HG02981 (cell line): ENCODE measurements around the gene CTSG.
"Not testable (repeated sequence)": the region's sequence is repeated elsewhere in the genome, so short reads cannot be mapped to it uniquely, and the experiment has no call there.

Experiments used
- ATAC-seq: cut with Tn5 transposase; IDR thresholded peaks from one replicate; pipeline ENCODE4 v1.9.1; 2021; ENCODE audit warnings: mild to moderate bottlenecking, moderate library complexity; ENCODE audit not compliant: unreplicated experiment

Gene CTSG

DNA sequence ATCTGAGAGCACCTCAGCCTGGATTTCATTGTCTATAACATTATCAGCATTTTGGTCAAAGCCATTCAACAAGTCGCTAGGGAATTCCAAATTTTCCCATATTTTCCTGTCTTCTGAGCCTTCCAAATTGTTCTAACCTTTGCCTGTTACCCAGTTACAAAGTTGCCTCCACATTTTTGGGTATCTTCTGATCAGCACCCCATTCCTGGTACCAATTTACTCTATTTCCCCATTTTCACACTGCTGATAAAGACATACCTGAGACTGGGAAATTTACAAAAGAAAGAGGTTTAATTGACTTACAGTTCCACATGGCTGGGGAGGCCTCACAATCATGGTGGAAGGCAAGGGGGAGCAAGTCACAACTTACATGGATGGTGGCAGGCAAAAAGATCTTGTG is 27.0 kb downstream of the CTSG start:
- ATAC-seq: not testable (repeated sequence)

DNA sequence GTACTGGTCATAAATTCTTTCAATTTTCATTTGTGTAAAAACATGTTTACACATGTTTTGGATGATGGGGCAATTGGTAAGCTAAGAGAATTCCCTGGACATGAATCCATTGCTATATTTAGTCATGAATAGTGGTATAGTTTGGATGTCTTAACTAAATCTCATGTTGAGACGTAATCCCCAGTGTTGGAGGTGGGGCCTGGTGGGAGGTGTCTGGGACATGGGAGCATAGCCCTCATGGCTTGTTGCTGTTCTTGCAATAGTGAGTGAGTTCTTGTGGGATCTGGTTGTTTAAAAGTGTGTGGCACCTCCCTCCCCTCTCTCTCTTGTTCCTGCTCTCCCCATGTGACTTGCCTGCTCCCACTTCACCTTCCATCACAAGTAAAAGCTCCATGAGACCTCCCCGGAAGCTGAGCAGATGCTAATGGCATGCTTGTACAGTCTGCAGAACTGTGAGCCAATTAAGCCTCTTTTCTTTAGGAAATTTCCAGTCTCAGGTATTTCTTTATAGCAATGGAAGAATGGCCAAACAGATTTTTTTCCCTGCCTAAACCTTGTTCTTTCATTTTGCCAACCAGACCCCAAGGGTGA is 33.6 kb downstream of the CTSG start:
- no peak for ATAC-seq

DNA sequence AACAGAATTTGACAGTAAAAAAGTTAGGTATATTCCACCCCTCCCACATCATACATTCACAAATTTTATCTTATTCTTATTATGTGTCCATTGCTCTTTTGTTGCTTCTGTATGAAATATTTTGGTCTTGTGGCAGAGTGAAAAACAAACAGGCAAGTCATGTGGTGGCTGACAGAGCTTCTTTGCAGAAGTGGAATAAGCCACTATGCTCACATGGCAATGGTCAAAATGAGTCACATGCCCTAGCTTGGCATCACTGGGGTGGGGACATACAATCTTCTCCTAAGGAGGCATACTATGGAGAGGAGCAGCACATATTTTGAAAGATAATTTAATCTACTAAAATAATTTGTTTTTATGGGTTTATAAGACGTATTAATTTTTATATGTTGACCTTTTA is 40.3 kb downstream of the CTSG start:
- ATAC-seq: no peak

DNA sequence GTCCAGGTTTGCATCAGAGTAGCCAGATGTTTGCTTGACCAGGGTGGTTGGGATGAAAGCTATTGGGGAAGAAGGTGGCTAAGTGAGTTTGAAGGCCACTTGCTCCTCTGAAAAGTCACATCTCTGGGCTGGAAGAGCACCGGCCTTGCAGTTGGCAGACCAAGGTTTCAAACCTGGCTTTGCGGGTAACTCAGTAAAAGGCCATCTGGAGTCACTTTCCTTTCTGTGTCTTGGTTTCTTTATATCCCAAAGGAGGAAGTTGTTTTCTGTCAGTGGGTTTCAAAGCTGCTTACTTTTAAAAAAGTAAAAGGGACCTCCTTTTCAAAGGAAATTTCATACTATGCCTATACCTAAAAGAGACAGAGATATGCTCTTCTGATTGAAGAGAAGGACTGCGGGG is 41.8 kb downstream of the CTSG start:
- ATAC-seq: no peak

DNA sequence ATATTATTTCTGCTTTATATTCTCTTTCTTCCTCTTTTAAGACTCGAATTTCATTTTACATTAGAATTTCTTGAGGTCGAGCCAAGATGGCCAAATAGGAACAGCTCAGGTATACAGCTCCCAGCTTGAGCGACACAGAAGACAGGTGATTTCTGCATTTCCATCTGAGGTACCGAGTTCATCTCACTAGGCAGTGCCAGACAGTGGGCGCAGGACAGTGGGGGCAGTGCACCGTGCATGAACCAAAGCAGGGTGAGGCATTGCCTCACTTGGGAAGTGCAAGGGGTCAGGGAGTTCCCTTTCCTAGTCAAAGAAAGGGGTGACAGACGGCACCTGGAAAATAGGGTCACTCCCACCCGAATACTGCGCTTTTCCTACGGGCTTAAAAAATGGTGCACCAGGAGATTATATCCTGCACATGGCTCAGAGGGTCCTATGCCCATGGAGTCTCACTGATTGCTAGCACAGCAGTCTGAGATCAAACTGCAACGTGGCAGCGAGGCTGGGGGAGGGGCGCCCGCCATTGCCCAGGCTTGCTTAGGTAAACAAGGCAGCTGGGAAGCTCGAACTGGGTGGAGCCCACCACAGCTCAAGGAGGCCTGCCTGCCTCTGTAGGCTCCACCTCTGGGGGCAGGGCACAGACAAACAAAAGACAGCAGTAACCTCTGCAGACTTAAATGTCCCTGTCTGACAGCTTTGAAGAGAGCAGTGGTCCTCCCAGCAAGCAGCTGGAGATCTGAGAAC is 50.0 kb downstream of the CTSG start:
- not testable (repeated sequence) for ATAC-seq
